Dendritic cell treated with granulocyte-macrophage colony-stimulating factor and Interleukin-4, amounts not matched to agents 40 ng/mL and 50 ng/mL, for 4 days (primary cell): ENCODE data around the gene ATP6V0D1.

Source experiments
- H3K27ac Mint-ChIP-seq: one replicate; pipeline ENCODE4 v1.8.0; 2022; ENCODE audit warnings: mild to moderate bottlenecking, mixed read lengths
- H3K27me3 Mint-ChIP-seq: one replicate; pipeline ENCODE4 v1.8.0; 2022; ENCODE audit warnings: mild to moderate bottlenecking, mixed read lengths
- H3K36me3 Mint-ChIP-seq: one replicate; pipeline ENCODE4 v1.8.0; 2022; ENCODE audit warnings: low read depth, mixed read lengths
- H3K4me1 Mint-ChIP-seq: one replicate; pipeline ENCODE4 v1.8.0; 2022; ENCODE audit warnings: low read depth, mixed read lengths
- H3K4me3 Mint-ChIP-seq: one replicate; pipeline ENCODE4 v1.8.0; 2022; ENCODE audit warnings: mild to moderate bottlenecking, moderate library complexity, mixed read lengths
- H3K9me3 Mint-ChIP-seq: one replicate; pipeline ENCODE4 v1.8.0; 2022; ENCODE audit warnings: mixed read lengths
- intact Hi-C: fragments of 100-400 bp; cut with micrococcal nuclease; formaldehyde crosslinking; loops from one replicate; pipeline ENCODE4 v1.15.0; 2022

The ATP6V0D1 gene

DNA sequence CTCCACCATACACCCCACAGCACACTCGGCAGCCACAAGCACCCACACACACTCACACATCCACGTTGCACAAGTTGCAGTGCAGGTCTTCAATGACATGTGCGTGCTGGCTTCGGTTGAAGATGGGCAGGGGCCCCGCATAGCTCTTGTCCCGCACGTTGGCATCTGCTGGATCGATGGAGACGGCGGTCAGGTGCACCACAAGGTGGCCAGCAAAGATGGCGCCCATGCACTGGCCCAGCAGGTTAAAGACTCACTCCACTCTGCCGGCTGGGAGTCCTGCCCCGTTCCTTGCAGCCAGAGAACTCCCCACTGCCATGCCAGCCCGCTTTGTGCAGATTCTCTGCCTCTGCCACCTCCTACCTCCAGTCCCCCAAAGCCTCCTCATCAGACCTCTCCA is 80.1 kb downstream of the ATP6V0D1 start:
- no peak overlapping the region for H3K27ac Mint-ChIP-seq
- peaks cover 54% of the 10 kb centered on the region for H3K27me3 Mint-ChIP-seq
- no peaks in the 10 kb centered on the region for H3K9me3 Mint-ChIP-seq
- intact Hi-C loops, result no loop called here
- H3K4me1 Mint-ChIP-seq, result peaks cover 14% of the 10 kb centered on the region
- H3K36me3 Mint-ChIP-seq, result no peaks in the 10 kb centered on the region
- no peak overlapping the region for H3K4me3 Mint-ChIP-seq

DNA sequence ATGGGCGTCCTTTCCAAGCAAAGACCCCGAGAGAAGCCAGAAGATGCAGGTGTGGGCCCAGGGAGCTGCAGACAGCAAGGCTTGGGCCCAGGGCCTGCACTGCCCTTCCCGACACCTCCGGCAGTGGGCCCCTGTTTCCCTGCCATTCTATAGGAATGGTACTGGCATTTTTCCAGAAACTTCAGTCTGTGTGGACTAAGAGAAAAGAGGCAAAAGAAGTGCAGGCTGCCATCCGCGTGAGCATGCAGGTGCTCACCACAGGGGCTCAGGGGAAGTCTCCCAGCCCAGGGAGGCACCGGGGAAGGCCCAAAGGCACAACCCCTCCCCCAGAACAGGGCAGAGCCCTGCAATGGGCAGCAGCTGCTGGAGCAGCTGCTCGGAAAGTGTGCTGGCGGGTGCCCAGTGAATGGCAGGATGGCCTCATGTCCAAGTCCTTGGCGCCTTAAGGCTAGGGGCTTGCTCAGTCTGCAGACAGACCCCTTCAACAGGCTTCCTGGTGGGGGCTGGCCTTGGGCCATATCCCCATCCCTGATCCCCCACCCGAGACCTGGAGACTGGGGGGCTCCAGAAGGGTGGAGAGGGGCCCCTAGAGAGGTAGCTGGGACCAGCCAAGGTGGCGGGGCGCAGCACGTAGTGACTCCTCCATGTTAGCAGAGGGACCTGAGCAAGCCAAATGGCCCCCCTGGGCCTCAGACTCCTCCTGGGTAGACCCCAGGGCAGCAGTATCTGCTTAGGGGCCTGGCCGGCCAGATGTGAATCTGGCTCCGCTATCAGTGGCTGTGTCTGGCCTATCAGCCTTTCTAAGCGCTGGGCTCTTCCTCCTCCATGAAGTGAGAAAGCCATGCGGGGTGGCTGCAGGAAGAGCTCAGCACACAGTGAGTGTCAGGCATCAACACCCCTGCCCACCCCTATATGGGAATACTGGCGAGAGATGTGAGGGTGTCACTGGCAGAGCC is 80.9 kb downstream of the ATP6V0D1 start:
- intact Hi-C loops, result no loop called here
- Mint-ChIP-seq H3K4me1 (peaks cover 23% of the 10 kb centered on the region), H3K27me3 (peaks cover 54% of the 10 kb centered on the region), H3K36me3 (no peaks in the 10 kb centered on the region), H3K9me3 (no peaks in the 10 kb centered on the region), H3K4me3 (no peak overlapping the region), H3K27ac (no peak overlapping the region)

DNA sequence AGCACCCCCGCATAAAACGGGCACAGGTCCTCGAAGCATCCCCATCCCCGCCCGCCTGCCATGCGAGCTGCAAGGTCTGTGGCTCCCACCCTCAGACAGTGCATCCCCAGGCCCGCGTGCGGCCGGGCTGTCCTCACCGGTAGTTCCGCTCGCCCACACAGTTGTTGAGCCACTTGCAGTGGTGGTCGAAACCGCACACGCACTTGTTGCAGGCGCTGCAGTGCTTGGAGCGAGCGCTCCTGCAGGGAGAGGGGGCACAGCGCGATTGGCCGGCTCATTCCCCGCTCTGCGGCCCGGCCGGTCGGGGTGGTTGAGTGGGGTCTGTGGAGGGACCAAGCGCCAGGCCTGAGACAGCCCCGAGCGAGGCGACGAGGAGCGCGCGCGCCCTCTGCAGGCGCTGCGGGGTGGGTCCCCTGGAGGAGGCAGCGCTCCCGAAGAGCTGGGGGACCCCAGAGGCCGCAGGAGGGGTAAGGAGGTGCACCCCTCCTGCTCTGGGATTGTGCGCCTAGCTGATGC is 81.7 kb downstream of the ATP6V0D1 start:
- no peak overlapping the region for H3K27ac Mint-ChIP-seq
- H3K4me3 Mint-ChIP-seq, result no peak overlapping the region
- intact Hi-C loops, result no loop called here
- no peaks in the 10 kb centered on the region for H3K36me3 Mint-ChIP-seq
- H3K27me3 Mint-ChIP-seq, result peaks cover 54% of the 10 kb centered on the region
- no peaks in the 10 kb centered on the region for H3K9me3 Mint-ChIP-seq
- H3K4me1 Mint-ChIP-seq, result peaks cover 28% of the 10 kb centered on the region

DNA sequence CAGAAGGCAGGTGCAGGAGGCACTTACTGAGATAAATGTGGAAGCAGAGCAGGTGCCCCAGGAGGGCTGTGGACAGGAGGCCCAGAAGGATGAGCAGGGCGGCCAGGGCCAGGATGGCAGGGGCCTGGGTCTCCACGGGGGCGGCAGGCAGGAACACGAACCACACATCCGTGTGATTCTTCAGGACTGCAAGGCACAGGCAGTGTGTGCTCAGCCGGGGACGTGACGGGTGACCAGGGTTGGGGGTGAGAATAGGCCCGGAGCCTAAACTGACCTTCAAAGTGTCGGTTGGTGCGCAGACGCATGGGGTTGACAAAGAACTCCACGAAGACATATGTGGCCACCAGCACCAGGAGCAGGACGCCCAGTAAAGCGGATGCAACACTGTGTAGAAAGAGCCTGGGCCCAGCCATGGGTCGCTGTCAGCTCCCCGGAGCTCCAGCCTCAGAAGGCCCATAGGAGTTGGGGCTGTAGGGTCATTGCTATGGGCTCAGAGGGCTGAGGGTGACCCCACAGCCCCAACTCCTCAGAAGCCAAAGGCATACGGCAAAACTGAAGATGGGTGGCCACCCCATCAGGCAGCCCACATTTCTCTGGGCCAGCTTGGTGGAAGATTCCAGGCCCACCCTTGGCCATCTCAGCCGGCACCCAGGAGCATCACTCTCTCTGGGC is 82.3 kb downstream of the ATP6V0D1 start:
- H3K4me3 Mint-ChIP-seq, result no peak overlapping the region

DNA sequence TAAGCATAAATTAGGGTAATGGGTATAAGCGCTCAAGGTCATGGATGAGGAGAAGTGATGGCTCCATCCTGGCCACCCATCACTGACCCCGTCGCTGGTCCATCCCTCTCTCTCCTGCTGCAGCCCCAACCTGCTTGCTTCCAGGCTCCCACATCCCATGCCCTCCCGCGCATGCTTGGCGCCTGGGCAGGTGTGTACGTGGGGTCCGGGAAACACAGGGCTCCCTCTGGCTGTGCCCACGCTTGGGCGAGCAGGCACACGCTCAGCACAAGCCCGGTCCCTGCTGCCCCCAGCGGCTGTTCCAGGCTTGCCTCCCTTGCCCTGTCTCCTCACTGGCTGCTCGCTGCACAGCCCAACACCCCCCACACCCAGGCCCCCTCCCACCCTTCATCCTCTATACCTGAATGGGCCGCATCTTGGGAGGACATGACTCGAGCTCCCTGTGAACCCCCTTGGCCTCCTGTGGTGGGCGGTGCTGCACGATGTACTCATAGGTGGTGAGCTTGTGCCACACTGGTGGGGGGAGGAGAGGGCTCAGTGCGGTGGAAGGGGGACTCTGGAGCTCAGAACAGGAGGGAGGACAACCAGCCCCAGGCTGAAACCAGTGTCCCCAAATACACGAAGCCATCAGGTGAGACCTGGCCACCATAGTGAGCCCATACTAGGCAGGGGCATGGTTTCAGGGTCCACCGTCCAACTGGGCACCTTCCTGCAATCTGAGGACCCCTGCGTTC is 83.0 kb downstream of the ATP6V0D1 start:
- Mint-ChIP-seq H3K9me3 (no peaks in the 10 kb centered on the region), H3K36me3 (no peaks in the 10 kb centered on the region), H3K27ac (no peak overlapping the region), H3K27me3 (peaks cover 60% of the 10 kb centered on the region), H3K4me1 (peaks cover 41% of the 10 kb centered on the region), H3K4me3 (no peak overlapping the region)
- intact Hi-C loops, result no loop called here

More for the DNA sequence above, 82.3 kb downstream of the ATP6V0D1 start:
- peaks cover 57% of the 10 kb centered on the region for H3K27me3 Mint-ChIP-seq
- H3K9me3 Mint-ChIP-seq, result no peaks in the 10 kb centered on the region
- H3K36me3 Mint-ChIP-seq, result no peaks in the 10 kb centered on the region
- peaks cover 34% of the 10 kb centered on the region for H3K4me1 Mint-ChIP-seq
- H3K27ac Mint-ChIP-seq, result no peak overlapping the region
- intact Hi-C loops, result no loop called here

DNA sequence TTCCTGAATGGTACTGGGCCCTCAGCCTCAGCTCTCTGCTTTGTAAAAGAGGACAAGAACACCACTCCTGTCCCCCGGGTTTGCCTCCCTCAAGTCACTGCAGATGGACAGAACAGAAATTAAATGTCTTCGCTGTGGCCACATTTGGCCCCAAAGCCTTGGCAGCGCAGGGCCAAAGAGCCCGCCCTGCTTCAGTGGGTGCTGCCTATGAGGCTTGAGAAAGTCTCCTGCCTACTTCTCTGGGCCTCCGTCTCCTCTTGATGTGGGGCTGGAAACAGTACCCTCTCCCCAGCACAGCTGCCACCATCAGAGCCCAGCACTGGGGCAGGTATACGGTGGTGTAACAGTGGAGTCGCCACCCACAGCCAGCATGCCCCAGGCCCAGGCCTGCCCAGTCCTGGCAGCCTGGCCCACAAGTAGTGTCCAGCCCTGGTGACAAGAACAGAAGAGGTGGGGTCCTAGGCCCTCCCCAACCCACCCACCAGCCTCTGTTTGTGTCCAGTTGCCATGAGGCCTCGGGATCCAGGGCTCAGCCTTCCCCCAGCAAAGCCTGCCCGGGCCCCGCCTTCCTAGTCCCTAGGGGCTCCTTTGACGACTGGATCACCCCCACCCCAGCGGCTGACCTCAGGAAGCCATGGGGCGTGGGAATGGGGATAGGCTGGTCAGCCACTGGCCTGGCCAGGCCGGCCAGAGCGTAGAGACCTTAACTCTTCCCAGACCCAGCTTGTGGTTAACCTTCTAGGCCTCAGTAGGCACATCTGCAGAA is 83.7 kb downstream of the ATP6V0D1 start:
- no peaks in the 10 kb centered on the region for H3K9me3 Mint-ChIP-seq
- H3K36me3 Mint-ChIP-seq, result no peaks in the 10 kb centered on the region
- intact Hi-C loops, result no loop called here
- no peak overlapping the region for H3K4me3 Mint-ChIP-seq
- H3K4me1 Mint-ChIP-seq, result peaks cover 49% of the 10 kb centered on the region
- no peak overlapping the region for H3K27ac Mint-ChIP-seq
- peaks cover 63% of the 10 kb centered on the region for H3K27me3 Mint-ChIP-seq

DNA sequence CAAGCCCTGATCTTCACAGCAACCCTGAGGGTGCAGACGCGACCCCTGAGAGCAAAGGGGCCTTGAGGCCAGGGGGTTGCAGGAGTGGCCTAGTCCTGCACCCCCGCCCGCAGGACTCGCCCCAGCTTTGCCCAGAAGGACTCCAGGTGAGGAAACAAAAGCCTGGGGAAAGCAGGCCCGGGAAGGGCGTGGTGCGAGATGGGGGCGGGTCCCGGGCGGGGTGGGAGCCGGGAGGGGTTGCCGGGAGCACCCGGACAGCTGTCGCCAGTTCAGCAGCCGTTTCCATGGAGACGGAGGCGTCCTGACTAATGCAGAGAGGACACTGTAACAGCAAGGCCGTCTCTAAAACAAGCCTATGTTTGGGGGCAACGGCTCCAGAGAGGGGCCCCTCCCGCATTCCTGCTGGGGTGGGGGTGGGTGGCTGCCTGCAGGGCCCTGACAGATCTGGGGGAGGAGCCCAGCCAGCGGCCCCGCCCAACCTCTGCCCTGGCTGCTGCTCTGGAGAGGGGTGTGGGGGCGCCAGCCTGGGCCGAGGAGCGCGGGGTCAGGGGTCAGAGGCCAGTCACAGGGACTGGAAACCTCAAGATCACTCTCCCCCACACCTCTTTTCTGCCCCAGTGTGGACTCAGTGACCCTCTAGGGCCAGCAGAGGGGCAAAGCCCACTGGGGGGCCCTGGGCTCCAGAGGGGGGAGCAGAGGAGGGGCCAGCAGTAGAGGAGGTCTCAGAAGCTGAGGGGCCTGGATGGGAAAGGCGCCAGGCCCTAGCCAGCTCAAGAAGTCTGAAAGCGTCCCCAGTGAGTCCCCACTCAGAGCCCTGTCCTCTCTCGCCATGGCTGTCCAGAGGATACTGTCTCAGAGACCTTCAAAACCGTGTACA is 84.6 kb downstream of the ATP6V0D1 start:
- Mint-ChIP-seq H3K36me3 (no peaks in the 10 kb centered on the region), H3K27ac (no peak overlapping the region), H3K9me3 (no peaks in the 10 kb centered on the region), H3K27me3 (peaks cover 65% of the 10 kb centered on the region), H3K4me3 (no peak overlapping the region), H3K4me1 (peaks cover 57% of the 10 kb centered on the region)
- intact Hi-C loops, result no loop called here

DNA sequence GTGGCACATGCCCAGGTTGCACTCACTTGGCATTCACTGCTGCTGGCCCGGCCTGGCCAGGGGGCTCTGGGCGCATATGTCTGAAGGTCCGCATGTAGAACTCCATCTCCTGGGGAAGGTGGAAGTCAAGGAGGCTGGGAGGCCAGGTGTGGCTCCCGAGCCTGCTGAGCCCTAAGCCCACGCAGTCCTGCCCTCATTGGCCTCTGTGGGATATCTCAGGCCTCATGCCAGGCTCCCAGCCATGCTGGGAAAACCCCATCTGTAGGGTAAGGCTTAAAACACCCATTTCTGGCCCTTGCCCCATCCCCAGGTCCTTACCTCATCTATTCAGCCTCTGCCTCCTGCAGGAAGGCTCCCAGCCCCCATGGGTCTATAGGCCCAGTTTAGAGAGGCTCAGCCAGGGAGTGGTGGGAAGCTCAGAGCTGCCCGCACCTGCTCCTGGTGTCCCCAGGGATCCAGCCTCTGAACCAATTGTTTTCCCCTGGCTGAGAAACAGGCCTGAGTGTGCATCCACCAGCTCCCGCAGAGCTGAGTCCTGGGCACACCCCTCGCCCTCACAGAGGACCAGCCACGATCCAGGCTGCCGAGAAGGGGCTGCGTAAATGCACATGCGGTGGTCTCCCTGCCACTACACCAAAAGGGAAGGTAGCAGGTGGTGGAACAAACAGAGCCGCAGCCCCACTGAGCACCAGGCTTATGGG is 85.3 kb downstream of the ATP6V0D1 start:
- no peaks in the 10 kb centered on the region for H3K9me3 Mint-ChIP-seq
- intact Hi-C loops, result no loop called here
- H3K27me3 Mint-ChIP-seq, result peaks cover 65% of the 10 kb centered on the region
- H3K27ac Mint-ChIP-seq, result peak overlapping the region; percentile 63
- no peak overlapping the region for H3K4me3 Mint-ChIP-seq
- H3K36me3 Mint-ChIP-seq, result no peaks in the 10 kb centered on the region
- H3K4me1 Mint-ChIP-seq, result peaks cover 65% of the 10 kb centered on the region

DNA sequence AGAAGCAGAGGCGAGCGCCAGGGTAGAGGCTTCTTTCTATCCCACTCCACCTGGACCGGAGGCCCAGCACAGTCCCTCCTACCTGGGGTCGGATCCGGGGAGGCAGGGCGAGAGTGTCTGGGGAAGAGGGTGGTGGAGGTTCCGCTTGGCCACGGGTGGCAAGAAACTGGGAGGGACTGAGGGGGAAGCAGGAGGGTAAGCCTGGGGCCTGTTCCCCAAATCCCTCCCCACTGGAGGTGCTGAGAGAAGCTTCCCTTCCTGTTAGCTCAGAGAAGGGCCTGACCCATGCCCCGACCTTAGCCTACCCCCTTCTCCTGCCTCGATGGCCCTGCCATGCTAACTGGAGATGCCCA is 85.9 kb downstream of the ATP6V0D1 start:
- no peaks in the 10 kb centered on the region for H3K36me3 Mint-ChIP-seq
- intact Hi-C loops, result no loop called here
- H3K4me1 Mint-ChIP-seq, result peaks cover 70% of the 10 kb centered on the region
- H3K9me3 Mint-ChIP-seq, result no peaks in the 10 kb centered on the region
- peak overlapping the region; percentile 63 for H3K27ac Mint-ChIP-seq
- peaks cover 65% of the 10 kb centered on the region for H3K27me3 Mint-ChIP-seq
- H3K4me3 Mint-ChIP-seq, result peak overlapping the region; percentile 28

GRCh38 chr16:67394155-67395104 is 86.5 kb downstream of the ATP6V0D1 start:
- Mint-ChIP-seq H3K27ac (peak overlapping the region; percentile 63), H3K36me3 (no peaks in the 10 kb centered on the region), H3K4me1 (peaks cover 74% of the 10 kb centered on the region), H3K4me3 (peak overlapping the region; percentile 28), H3K27me3 (peaks cover 65% of the 10 kb centered on the region), H3K9me3 (no peaks in the 10 kb centered on the region)
- intact Hi-C loops, result loop anchor here (5.0 kb wide), 1 partner anchor 117 kb away; the partner anchor contains the start of gene PLEKHG4

DNA sequence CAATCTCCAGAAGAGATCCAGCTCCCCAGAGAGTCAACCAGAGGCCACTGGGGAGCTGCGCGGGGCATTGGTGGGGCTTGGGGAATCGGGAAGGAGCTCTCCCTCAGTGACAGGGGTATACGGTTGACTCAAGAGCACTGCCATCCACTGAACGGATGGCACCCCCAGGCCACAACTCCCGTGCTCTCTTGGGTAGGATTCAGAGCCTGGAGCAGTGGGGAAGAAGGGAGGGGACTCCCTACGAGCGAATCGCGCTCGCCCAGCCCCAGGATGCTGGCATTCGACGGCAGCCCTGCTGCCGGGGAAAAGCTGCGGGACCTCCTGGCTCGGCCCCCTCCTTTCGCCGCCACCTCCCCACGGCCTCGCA is 87.2 kb downstream of the ATP6V0D1 start:
- H3K36me3 Mint-ChIP-seq, result no peaks in the 10 kb centered on the region
- no peak overlapping the region for H3K27ac Mint-ChIP-seq
- H3K4me3 Mint-ChIP-seq, result peak overlapping the region; percentile 53
- intact Hi-C loops, result loop anchor here (5.0 kb wide), 1 partner anchor 116 kb away; the partner anchor contains the start of gene PLEKHG4
- H3K27me3 Mint-ChIP-seq, result peaks cover 64% of the 10 kb centered on the region
- H3K9me3 Mint-ChIP-seq, result no peaks in the 10 kb centered on the region
- peaks cover 72% of the 10 kb centered on the region for H3K4me1 Mint-ChIP-seq
